CD1c-positive myeloid dendritic cell (primary cell): ENCODE data around the gene ZNF778.
"Not testable (repeated sequence)": the region's sequence is repeated elsewhere in the genome, so short reads cannot be mapped to it uniquely, and the experiment has no call there.

Source experiments
- DNase-seq: peaks from one replicate; pipeline ENCODE4 v3.0.0-alpha.2; 2016; ENCODE audit errors: extremely low spot score

ZNF778 gene

DNA sequence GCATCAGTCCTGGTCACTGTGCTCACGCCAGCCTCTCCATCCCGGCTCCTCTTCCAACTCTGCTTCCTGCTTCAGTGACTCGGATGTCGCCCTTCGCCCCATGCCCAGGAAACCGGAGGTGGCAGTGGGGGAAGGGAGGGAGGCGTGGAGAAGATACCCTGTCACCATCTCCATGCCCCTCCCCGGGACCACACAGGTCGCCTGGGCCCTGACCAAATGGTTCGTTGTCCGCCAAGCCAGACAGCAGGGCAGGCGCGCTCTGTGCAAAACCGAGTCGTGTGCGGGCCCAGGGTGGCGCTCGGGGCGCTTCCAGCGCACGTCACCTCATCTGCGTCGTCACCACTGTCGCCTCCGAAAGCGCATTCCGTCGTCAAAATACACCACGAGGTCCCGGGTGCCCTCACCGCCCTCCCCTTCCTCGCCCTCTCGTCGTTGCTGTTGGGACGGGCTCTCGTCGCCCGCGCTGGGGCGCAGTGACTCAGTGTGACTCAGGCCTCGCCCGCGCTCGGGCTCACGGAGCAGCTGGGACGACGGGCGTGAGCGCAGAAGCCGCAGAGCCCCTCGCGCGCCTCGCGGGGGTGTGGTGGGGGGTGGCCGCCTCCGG lies 39.2 kb downstream of the ZNF778 start:
- peak; percentile 93 for DNase-seq

DNA sequence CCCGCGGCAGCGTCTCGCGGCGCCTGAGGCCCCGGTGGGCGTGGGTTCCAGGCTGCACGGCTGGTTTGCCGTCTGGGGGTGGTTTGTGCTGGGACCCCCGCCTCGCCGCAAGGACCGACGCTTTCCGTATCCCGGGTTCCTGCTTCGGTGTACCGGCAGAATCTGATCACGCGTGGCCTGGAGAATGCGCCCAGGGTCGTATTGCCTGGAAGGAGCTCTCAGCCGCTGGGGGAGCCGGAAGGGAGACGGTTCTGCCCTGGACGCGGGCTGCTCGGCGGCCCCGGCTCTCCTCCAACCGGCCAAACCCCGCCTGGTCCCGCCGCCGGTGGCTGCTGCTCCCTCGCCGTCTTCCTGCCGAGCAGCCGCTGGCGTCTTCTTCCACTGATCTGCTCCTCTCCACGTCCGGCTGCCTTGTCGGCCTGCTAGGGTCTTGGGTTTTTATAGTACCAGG lies 39.8 kb downstream of the ZNF778 start:
- no peak for DNase-seq

- no peak for DNase-seq
Measured at GRCh38 chr16:89257757-89258465, 40.4 kb downstream of the ZNF778 start.

DNA sequence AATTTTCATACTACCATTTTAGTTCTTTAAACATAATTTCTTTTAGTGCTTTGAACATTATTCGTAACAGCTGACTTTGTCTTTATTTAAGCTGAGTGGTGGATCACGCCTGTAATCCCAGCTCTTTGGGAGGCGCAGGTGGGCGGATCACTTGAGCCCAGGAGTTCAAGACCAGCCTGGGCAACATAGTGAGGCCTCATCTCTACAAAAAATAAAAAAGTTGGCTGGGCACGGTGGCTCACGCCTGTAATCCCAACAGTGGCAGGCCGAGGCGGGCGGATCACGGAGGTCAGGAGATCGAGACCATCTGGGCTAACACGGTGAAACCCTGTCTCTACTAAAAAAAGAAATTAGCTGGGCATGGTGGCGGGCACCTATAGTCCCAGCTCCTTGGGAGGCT lies 42.4 kb downstream of the ZNF778 start:
- DNase-seq = not testable (repeated sequence)

- DNase-seq = no peak
Measured at GRCh38 chr16:89261691-89262563, 44.4 kb downstream of the ZNF778 start.

DNA sequence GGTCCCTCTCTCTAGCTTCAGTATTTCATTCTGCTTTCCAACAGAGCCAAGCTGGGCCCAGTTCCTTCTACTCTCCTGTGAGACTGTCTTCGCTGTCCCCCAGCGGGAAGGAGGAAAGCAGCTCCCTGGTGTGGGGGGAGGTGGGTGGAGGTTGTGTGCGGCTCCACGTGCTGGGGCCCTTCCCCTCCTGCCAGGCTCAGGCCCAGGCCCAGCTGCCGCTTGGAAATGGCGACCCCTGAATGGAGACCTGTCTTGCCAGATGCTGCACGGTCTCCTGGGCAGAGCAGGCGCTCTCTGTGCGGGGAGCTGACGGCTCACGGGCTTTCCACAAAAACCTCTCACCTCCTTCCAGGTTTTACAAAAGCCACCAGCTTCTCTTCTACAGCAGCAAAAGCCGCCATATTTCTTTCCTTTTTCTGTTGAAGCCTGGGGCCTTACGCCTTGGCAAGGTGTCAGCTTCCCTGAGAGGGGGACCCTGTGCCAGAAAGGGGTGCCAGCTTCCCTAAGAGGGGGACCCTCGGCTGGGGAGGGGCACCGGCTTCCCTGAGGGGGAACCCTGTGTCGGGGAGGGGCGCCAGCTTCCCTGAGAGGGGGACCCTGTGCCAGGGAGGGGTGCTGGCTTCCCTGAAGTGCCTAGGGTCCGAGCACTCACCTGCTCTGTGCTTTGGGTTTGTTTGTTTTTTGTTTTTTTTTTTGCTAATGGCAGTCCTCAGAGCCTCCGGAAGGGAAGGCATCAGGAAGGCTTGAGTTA lies 47.5 kb downstream of the ZNF778 start:
- DNase-seq = no peak

DNA sequence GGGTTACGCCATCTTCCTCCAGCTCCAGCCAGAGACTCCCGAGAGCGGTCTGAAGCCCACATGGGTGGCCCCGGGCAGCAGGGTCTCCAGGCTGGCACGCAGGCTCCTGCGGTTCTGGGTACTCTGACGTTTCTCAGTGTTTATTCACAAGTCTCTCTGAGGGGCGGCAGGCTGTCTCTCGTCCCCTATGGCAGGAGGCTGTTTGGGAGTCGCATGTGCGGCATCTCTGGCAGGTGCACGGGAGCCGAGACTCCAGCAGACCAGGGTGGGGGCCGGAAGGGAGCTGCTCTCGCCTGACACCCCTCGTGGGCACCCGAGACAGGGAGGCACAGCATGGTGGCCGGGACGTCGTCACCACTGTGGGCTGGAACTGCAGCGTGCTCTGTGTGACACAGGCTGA lies 48.1 kb downstream of the ZNF778 start:
- no peak for DNase-seq

DNA sequence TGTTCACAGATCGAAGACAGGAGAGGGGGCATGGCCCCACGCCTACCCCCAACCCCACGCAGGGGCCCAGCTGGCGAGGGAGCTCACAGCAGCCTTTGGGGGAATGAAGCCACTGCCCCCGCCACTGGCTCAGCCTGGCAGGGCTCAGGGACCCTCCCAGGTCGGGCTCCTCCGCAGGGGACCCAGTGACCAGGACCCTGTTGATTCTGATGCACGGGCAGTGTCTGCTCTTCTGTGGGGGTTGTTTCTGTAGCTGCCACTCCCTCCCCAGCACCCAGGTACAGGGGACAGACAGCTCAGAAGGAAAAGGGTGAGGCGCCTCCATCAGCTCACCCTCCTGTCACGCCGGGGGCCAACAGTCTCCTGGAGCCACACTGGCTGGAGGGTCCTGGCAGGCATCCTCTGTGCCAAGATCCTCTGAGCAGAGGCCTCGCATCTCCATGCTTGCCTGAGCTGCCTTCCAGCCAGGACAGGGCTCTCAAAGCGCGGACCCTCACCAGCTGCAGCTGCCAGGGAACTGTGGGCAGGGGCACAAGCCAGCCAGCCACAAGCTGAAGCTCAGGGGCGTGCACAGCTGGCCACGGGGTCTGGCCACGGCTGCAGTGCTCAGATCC lies 49.1 kb downstream of the ZNF778 start:
- no peak for DNase-seq

- not testable (repeated sequence) for DNase-seq
Measured at GRCh38 chr16:89267746-89268145, 50.2 kb downstream of the ZNF778 start.

DNA sequence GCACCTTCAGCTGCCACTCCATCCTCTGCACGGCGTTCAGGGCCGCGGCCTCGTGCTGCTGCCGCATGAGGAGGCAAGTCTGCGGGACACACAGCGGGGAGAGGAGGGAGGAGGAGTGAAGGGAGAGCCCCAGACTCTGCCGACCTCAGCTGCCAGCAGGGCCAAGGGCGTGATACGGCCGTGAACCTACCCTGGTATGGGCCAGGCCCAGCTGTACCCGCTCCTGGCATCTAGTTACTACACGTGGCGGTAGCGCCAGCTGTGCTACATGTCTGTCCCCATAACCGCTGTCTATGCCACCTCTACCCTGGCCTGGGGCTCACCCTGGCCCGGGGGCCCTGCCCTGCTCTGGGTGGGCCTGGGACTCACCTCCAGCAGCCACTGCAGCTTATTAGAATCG lies 51.1 kb downstream of the ZNF778 start:
- DNase-seq = no peak

GRCh38 chr16:89268987-89269735 lies 51.7 kb downstream of the ZNF778 start:
- DNase-seq = no peak

DNA sequence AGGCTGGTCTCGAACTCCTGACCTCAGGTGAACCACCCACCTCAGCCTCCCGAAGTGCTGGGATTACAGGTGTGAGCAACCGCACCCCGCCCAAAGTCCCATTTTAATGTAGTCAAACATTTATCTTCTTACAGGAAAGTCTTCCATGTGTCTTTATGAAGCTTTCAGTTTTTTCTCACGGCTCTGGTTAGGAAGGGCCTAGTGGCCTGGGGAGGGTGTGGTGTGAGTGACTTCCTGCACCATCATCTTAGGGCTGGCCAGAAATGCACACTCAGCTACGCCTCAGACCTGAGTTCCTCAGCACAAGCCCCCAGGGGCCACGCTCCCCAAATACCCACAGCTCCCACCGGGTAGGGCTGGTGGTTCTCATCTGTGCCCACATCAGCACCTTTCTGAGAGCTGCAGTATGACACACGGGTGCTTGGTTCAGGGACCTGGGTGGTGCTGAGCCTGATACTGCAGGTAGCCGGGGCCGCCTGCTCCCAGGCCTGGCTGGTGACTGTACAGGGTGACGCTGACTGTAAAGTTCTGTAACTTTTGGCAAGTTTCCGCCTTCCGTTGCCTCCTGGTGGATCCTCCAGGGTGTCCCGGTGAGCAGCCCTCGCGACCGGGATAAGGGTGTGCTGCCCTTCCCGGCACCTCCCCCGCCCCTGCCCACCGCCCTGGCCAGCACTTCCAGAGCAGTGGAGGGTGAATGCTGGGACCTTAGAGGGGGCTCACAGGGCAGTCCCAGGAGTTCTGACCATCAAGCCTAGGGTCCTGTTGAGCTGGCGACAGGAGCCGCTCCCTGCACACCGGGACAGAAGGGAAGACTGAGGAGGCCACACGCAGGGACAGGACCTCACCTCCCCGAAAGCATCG lies 52.5 kb downstream of the ZNF778 start:
- no peak for DNase-seq

- no peak for DNase-seq
Measured at GRCh38 chr16:89270666-89271345, 53.3 kb downstream of the ZNF778 start.

- no peak for DNase-seq
Measured at GRCh38 chr16:89272631-89273030, 55.1 kb downstream of the ZNF778 start.

- no peak for DNase-seq
Measured at GRCh38 chr16:89273741-89274472, 56.4 kb downstream of the ZNF778 start.

DNA sequence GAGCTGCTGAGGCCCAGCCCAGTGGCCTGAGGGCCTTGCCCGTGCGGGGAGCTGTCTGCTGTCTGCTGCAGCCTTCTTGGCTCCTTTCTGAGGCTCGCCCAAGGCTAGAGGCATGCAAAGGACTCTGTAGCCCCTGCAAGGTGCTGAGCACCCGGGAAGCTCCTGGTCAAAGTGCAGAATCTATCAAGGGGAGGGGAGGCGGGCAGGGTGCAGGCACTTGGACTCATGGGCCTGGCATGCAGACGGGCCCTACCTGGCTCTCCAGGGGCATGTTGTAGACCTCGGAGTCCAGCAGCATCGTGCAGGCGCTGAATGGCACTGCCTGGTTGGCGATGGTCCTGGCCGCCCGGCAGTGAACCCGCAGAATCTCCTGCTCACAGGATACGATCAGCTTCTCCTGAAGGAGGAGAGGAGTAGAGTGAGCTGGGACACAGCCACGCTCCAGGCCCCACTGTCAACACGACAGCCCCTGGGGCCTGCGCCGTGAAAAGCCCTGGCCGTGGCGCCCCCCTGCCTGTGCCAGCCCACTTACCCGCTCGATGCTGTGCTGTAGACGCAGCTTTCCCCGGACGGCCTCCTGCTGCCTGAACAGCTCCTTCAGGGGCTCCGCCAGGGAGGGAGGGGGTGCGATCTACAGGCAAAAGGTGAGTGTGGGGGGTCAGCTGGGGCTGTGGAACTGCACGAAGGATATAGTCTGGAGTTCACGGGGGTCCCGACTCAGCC lies 57.2 kb downstream of the ZNF778 start:
- DNase-seq = no peak

GRCh38 chr16:89275284-89275584 lies 57.7 kb downstream of the ZNF778 start:
- DNase-seq = no peak
